Measurements from ENCODE around the gene LARGE1. TPM values are rescaled to one million over a fixed set of nuclear protein-coding genes. Genes with fewer than 3 reads are reported as not detected.

The LARGE1 gene
- total RNA-seq, 2 donors from 2014 or later: 12.5 to 21.1 TPM

- WGBS, 2 donors: 68 to 85% methylated on average over 1 of the region's 1 CpG
- ATAC-seq (no peak), DNase-seq (no peak)
- intact Hi-C loops (cut with DNase I): no loop called here
- no peaks in the 10 kb centered on the region for H3K36me3 ChIP-seq (replicated peaks in 1 of 2; ENCODE audit: insufficient read depth in 1 of 2, low read depth in 2 of 2)
- TF ChIP-seq CTCF (IDR thresholded peaks at IDR 0.05) (no peak), POLR2A (IDR thresholded peaks at IDR 0.05) (no peak)
- H3K9me3 ChIP-seq: no peaks in the 10 kb centered on the region
- no peak overlapping the region for H3K27ac ChIP-seq
- no peaks in the 10 kb centered on the region for H3K27me3 ChIP-seq
- no peaks in the 10 kb centered on the region for H3K4me1 ChIP-seq
- H3K4me3 ChIP-seq: no peak overlapping the region
These were observed 209.9 kb downstream of the LARGE1 start for GRCh38 chr22:33710326-33710725.

GRCh38 chr22:33707581-33707980, 212.7 kb downstream of the LARGE1 start:
- H3K36me3 ChIP-seq (replicated peaks in 1 of 2; ENCODE audit: insufficient read depth in 1 of 2, low read depth in 2 of 2): no peaks in the 10 kb centered on the region
- H3K27me3 ChIP-seq: no peaks in the 10 kb centered on the region
- intact Hi-C loops (cut with DNase I): no loop called here
- no peaks in the 10 kb centered on the region for H3K9me3 ChIP-seq
- no peaks in the 10 kb centered on the region for H3K4me1 ChIP-seq
- no peak for TF ChIP-seq CTCF (IDR thresholded peaks at IDR 0.05)
- TF ChIP-seq POLR2A (IDR thresholded peaks at IDR 0.05): no peak
- WGBS, 2 donors: 76 to 85% methylated on average over 3 of the region's 3 CpGs
- H3K4me3 ChIP-seq: no peak overlapping the region
- no peak for DNase-seq
- ATAC-seq: no peak
- no peak overlapping the region for H3K27ac ChIP-seq

- 88 to 92% methylated on average over 5 of the region's 5 CpGs for WGBS, 2 donors
- no peak overlapping the region for H3K27ac ChIP-seq
- no peak for ATAC-seq
These were observed 214.2 kb downstream of the LARGE1 start for GRCh38 chr22:33706100-33706499.

GRCh38 chr22:33699176-33699575, 221.1 kb downstream of the LARGE1 start:
- Histone ChIP-seq H3K9me3 (no peaks in the 10 kb centered on the region), H3K4me1 (no peaks in the 10 kb centered on the region), H3K36me3 (replicated peaks in 1 of 2; ENCODE audit: insufficient read depth in 1 of 2, low read depth in 2 of 2) (no peaks in the 10 kb centered on the region), H3K4me3 (no peak overlapping the region), H3K27ac (no peak overlapping the region), H3K27me3 (no peaks in the 10 kb centered on the region)
- no peak for TF ChIP-seq POLR2A (IDR thresholded peaks at IDR 0.05)
- TF ChIP-seq CTCF (IDR thresholded peaks at IDR 0.05): no peak
- ATAC-seq (no peak), DNase-seq (no peak)
- intact Hi-C loops (cut with DNase I): no loop called here
- WGBS, 2 donors: 85 to 91% methylated on average over 7 of the region's 7 CpGs

More at GRCh38 chr22:33706100-33706499, 214.2 kb downstream of the LARGE1 start:
- intact Hi-C loops (cut with DNase I): no loop called here
- no peak for TF ChIP-seq POLR2A (IDR thresholded peaks at IDR 0.05)
- TF ChIP-seq CTCF (IDR thresholded peaks at IDR 0.05): no peak
- no peaks in the 10 kb centered on the region for H3K36me3 ChIP-seq (replicated peaks in 1 of 2; ENCODE audit: insufficient read depth in 1 of 2, low read depth in 2 of 2)
- H3K27me3 ChIP-seq: no peaks in the 10 kb centered on the region
- H3K9me3 ChIP-seq: no peaks in the 10 kb centered on the region
- H3K4me1 ChIP-seq: no peaks in the 10 kb centered on the region
- no peak overlapping the region for H3K4me3 ChIP-seq
- DNase-seq: no peak

DNA sequence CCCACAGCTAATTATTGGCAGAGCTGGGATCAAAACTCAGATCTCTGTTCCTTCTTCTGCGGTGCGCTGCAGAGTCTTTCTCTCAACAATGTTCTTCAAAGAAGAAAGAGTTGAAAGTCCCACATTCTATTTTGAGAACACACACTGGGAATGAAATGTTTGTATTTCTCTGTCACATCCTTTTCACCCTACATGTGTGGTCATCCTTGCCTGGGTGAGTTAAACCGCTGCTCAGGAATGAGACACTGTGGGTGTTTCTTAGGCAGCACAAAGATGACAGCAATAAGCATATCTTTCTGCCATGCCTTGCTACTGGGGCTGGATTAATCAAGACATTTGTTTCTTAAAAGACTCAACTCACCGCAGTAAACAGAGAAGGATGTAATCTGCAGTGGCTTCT, 222.6 kb downstream of the LARGE1 start:
- no peak for ATAC-seq
- H3K27me3 ChIP-seq: no peaks in the 10 kb centered on the region
- H3K36me3 ChIP-seq (replicated peaks in 1 of 2; ENCODE audit: insufficient read depth in 1 of 2, low read depth in 2 of 2): no peaks in the 10 kb centered on the region
- no peak for DNase-seq
- no peaks in the 10 kb centered on the region for H3K4me1 ChIP-seq
- no peak overlapping the region for H3K27ac ChIP-seq
- no peak overlapping the region for H3K4me3 ChIP-seq
- no peaks in the 10 kb centered on the region for H3K9me3 ChIP-seq
- intact Hi-C loops (cut with DNase I): no loop called here
- 95 to 98% methylated on average over 4 of the region's 4 CpGs for WGBS, 2 donors
- TF ChIP-seq CTCF (IDR thresholded peaks at IDR 0.05): no peak
- no peak for TF ChIP-seq POLR2A (IDR thresholded peaks at IDR 0.05)

Data from body of pancreas (tissue), 4 donors.